HUDEP-2 (cell line): ENCODE measurements around the gene UVRAG.

Experiments
- DNase-seq, 76 experiments: peaks; one replicate each; lab custom pipeline; 2025; ENCODE audit not compliant: unreplicated experiment in 76 of 76; lab: John Stamatoyannopoulos, UW

UVRAG gene

GRCh38 chr11:75996523-75997442 is 181.8 kb downstream of the UVRAG start:
- DNase-seq = no peak

GRCh38 chr11:76004400-76004799 is 189.4 kb downstream of the UVRAG start:
- no peak for DNase-seq

- DNase-seq = no peak
These were observed 190.7 kb downstream of the UVRAG start for GRCh38 chr11:76005756-76006155.

GRCh38 chr11:76007166-76007565 is 192.2 kb downstream of the UVRAG start:
- DNase-seq = no peak

- no peak for DNase-seq
These were observed 193.5 kb downstream of the UVRAG start for GRCh38 chr11:76008474-76008873.

GRCh38 chr11:76010051-76010450 is 195.0 kb downstream of the UVRAG start:
- DNase-seq = no peak

- no peak for DNase-seq
These were observed 198.5 kb downstream of the UVRAG start for GRCh38 chr11:76013526-76013925.

GRCh38 chr11:76023236-76024068 is 208.4 kb downstream of the UVRAG start:
- DNase-seq = no peak

GRCh38 chr11:76025068-76025467 is 210.1 kb downstream of the UVRAG start:
- no peak for DNase-seq

- no peak for DNase-seq
These were observed 210.8 kb downstream of the UVRAG start for GRCh38 chr11:76025817-76026216.

GRCh38 chr11:76026281-76026680 is 211.3 kb downstream of the UVRAG start:
- no peak for DNase-seq

- DNase-seq = no peak
These were observed 211.9 kb downstream of the UVRAG start for GRCh38 chr11:76026862-76027261.

GRCh38 chr11:76030286-76030685 is 215.3 kb downstream of the UVRAG start:
- no peak for DNase-seq

GRCh38 chr11:76030968-76031590 is 216.1 kb downstream of the UVRAG start:
- no peak for DNase-seq

GRCh38 chr11:76033699-76034098 is 218.7 kb downstream of the UVRAG start:
- no peak for DNase-seq

GRCh38 chr11:76035020-76035419 is 220.0 kb downstream of the UVRAG start:
- no peak for DNase-seq

- DNase-seq = no peak
These were observed 223.6 kb downstream of the UVRAG start for GRCh38 chr11:76038608-76039007.

- DNase-seq = no peak
These were observed 226.2 kb downstream of the UVRAG start for GRCh38 chr11:76041208-76041607.

GRCh38 chr11:76044750-76045320 is 229.8 kb downstream of the UVRAG start:
- DNase-seq = no peak

- DNase-seq = no peak
These were observed 232.2 kb downstream of the UVRAG start for GRCh38 chr11:76047231-76047630.

GRCh38 chr11:76047766-76048165 is 232.8 kb downstream of the UVRAG start:
- DNase-seq = no peak
